ENCODE results near the gene ZCCHC14.

- TF ChIP-seq CTCF (IDR thresholded peaks at IDR 0.05) (no peak), EP300 (IDR thresholded peaks at IDR 0.05) (no peak)
These were observed 133.7 kb downstream of the ZCCHC14 start for GRCh38 chr16:87359121-87359520.
